HG03039 (cell line): ENCODE results near the gene SYNRG.

Experiments
- ATAC-seq: cut with Tn5 transposase; IDR thresholded peaks from one replicate; pipeline ENCODE4 v1.9.1; 2021; ENCODE audit warnings: mild to moderate bottlenecking, moderate library complexity; ENCODE audit not compliant: unreplicated experiment

The SYNRG gene

DNA sequence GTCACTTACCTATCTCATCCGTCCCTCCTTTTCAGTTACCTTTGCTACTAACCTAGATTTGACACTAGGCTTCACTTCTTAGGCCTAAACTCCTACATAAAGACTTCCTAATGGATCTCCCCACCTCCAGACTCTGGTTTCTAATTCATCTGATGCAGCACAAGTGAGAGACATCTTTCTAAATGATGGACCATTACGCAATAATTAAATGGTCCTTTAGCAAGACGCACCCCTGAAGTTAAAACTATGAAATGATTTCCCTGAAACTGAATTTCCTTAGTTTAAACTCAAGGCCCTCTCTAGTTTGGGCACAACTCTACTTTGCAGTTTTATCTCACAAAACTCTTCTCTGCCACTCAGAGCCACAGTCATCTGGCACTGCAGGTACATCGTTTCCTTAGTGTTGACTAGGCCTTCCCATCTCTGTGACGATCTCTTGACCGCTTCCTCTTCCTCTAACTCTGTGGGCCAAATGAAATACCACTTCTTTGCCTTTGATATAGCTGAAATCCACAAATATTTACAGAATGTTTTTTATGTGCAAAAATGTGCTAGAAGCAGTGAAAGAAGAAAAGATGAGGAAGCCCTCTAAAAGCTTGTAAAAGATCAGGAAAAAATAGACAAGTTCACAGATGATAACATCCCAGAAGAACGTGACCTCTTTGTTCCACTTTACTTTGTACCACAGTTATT is 3.3 kb downstream of the SYNRG start:
- no peak for ATAC-seq

DNA sequence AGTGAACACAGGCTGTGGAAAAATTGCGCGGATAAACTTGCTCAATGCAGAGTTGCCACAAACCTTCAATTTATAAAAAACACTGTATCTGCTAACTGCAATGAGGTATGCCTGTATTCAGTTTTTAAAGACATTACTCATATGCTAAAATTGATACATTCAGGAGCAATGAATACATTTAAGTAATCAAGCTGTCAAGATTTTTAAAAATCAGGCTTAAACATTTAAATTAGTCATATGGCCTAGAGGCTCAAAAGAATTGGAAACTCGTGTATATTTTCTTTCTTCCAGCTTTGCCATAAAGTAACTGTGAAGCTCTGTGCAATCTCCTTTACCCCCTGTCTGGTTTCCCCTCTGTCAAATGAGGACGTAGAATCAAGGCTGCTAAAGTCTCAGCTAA is 4.1 kb downstream of the SYNRG start:
- no peak for ATAC-seq

DNA sequence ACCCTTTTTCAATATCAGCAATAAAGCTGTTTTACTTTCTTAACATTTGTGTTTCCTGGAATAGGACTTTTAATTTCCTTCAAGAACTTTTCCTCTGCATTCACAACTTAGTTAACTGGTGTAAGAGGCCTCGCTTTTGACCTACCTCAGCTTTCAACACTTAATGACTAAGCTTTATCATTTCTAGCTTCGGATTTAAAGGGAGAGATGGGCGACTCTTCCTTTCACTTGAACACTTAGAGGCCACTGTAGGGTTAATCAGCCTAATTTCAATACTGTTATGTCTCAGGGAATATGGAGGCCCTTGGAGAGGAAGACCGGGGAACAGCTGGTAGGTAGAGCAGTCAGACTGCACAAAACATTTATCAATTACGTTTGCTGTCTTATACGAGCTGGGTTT is 4.7 kb downstream of the SYNRG start:
- no peak for ATAC-seq

DNA sequence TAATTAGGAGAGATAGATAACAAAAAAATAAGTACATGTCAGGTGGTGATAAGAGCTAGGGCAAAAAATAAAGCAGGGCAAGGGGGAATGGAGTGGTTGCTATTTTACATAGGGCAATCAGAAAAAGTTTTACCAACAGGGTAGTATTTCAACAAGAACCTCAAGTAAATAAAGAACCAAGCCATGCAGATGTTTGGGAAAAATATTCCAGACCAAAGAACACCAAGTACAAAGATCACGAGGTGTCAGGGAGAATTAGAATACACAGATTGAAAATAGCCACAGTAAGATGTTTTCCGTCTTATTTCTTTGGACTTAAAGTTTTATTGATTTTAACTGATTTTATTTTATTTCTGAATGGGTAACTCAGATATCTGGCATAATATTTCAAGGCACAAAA is 11.1 kb downstream of the SYNRG start:
- ATAC-seq: no peak

DNA sequence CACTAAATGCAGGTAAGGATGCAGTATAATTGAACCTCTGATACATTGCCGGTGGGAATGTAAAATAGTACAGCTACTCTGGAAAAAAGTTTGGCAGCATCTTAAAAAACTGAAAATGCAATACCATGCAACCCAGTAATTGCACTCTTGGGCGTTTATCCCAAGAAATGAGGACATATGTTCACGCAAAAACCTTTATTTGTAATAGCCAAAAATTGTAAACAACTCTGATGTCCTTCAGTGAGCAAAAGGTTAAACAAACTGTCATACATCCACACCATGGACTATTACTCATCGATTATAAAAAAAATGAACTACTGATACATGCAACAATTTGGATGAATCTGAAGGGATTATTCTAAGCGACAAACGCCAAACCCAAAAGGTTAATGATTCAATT is 16.9 kb downstream of the SYNRG start:
- no peak for ATAC-seq

DNA sequence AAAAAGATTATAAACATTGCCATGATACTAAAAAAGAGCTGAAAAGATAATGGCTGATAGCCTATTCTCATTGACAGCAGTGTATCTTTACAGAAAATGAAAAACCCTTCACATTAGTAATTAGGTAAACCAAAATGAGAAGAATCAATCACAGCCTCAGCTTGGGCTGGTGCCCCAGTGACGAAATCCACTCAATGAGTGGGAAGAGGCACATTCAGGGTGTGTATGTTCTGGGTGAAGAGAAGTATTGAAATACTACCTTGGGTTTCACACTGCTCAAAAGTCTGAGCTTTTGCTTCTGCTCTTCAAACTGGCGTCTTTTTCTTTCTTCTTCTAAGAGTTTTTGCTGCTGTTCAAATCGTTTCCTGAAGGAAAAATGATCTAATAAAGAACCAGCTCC is 24.2 kb downstream of the SYNRG start:
- no peak for ATAC-seq

DNA sequence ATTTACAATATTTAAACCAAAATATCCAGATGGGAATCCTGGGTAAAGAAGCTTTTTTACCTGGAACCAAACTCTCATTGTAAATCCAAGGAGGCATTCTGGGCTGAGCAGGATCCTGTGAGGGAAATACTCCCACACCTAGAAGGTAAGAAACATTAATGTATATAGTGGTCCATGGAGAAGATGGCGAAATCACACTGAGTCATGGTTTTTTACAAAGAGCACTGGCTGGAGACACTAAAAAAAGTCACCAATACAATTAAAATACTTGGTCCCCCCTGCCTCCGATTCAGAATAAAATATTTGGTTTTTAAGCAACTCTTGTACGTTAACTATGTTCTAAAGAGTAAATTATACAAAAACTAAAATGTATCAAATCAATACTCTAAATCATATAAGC is 32.9 kb downstream of the SYNRG start:
- no peak for ATAC-seq

DNA sequence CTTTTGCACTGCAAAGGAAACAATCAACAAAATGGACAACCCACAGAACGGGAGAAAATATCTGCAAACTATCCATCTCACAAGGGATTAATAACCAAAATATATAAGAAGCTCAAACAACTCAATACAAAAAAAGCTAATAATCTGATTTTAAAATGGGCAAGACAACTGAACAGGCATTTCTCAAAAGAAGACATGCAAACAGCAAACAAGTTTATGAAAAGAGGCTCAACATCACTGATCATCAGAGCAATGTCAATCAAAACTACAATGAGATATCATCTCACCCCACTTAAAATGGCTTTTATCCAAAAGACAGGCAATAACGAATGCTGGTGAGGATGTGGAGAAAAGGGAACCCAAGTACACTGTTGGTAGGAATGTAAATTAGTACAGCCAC is 34.8 kb downstream of the SYNRG start:
- ATAC-seq: no peak

DNA sequence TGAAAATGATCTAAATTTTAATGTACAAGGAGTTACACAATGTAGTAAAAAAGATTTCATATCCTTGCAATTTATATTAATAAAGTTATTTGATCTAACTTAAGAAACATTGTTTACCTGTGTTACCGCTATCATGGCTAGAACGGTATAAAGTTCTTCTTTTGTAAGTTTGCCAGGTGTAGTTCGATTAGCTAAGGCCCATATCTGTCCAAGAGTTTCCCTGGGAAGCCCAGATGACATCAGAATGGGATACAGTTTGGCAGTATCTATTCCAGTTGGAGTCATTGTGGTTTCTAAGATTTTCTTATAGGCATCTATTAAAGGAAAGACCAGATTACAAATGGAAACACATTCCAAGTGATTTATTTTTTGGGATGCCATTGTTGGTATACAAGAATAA is 37.5 kb downstream of the SYNRG start:
- no peak for ATAC-seq

DNA sequence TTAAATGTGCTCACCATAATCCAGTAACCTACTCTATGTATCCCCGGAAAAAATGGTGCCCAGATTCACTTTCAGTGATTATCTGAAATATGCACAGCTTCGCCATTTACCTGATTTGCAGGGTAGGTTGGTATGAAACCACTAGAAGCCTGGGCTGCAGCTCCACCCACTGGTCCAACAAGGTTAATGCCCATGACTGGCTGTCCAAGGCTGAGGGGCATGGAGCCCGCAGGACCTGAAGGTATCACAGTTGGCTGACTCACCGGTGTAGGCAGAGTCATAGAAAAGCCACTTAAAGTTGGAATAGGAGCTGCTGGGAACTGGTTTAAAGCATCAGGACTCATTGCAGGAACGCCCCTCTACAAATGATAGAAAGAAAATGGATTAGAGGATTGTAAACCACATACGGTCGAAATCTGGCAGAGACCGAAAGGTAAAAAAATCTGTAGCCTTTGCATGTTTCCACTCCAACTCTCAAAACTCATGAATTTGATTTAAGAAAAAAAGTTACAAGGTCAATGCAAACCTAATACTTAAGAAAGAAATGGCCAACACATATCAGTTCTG is 38.6 kb downstream of the SYNRG start:
- no peak for ATAC-seq

DNA sequence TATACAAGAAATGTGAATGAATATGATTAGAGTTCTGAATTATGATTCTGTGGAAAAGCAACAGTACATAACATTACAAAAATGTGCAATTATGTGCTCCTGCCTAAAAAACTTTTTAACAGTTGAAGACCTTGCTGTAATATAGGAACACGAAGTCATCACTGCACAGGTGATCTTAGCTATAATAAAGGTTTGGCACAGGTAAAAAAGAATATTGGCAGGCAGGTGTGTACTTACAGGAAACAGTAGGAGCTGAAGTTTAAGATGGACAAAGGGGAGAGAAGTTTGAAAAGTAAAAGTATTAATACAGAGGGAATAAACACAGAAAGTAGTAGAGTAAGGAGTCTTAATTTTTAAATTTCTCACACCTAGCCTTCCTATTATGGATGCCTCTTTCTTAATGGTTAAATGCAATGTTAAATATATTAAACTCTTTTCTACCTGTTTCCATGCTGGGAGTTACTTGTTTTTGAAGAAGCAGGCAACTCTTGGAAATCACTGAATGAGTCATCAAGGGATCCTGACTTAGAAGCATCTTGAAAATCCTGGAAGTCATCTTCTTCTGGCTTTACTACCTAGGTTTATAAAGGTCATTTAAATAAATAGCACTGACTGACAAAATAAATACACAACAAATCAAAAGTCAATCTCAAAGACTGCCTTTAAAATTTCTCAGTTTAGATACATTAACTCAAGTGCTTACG is 40.7 kb downstream of the SYNRG start:
- ATAC-seq: no peak

DNA sequence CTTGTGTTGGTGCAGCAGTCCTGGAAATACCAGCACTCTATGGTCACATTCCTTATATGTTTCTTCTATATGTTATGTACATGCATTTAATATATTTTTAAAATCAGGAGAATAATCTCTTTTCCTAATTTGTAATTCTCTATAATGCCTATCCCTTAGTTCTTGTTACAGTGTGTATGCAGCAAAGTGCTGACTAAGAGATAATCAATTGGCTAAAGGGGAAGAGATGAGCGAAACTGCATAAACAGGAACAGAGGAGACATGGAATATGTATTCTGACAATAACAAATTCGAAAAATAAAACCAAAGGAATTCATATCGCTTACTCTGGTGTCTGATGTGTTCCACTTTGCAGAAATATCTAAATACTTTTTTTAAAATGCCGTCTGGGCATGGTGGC is 41.7 kb downstream of the SYNRG start:
- ATAC-seq: no peak

DNA sequence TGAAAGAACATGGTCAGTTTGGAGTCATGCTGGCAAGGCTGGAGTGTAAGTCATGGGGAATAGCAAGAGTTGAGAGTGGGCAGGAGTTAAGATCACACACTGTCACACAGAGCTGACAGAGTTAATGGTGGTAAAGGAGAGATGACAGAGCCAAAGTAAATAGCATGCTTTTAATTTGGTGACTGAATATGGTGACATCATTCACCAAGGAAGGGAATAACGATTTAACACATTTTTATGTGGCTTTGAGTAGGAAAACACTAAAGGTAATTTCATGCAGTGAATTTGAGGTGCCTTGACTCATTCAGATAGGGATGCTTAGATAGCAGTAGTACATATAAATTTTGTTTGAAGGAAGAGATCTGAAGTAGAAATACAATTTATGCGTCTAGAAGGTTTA is 42.1 kb downstream of the SYNRG start:
- no peak for ATAC-seq

DNA sequence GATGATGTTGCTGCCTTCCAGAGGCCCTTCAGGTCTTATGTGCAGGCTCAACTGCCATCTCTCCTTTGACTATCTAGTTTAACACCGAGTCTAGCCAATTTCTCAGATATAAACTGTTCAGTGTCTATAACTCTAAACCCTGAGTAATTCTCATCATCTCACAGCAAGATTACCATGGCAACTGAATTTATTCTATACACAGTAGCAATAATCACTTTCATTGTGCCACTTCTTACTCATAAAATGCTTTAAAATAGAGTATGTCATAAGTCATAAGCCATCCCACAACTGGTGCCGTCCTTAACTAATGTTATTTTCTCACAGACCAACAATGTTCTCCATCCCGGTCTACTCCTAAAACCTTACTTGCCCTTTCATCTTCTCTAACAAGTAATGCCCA is 45.0 kb downstream of the SYNRG start:
- no peak for ATAC-seq

DNA sequence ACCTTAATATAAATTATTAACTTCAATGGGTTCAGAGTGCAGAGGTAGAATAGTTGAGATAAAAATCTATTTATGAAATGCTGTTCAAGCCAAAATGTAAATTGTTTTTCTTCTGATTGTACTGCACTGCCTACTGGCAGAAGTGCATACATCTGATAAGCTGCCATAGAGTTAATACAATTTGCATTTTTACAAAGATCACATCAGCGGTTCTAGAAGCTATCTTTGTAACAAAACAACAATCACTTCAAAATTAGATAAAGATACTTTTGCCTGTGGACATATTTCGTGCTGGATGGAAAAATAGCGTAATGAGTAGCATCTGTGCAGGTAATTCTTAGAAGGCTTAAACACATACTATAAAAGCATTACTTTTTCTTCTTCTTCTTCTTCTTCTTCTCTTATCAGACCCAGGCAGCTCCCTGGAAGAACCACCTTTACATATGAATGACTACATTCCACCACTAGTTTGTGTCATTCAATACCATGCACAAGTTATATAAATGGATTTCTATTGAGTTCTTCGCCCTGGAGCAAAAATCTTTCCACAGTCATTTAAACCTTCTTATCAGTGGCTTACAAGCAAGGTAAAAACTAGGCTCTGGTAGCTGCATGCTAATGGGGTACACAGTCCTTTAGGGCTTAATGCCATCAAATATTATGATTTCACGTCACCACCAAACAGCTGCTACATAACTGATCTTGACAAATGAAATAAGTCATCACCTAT is 47.0 kb downstream of the SYNRG start:
- no peak for ATAC-seq

DNA sequence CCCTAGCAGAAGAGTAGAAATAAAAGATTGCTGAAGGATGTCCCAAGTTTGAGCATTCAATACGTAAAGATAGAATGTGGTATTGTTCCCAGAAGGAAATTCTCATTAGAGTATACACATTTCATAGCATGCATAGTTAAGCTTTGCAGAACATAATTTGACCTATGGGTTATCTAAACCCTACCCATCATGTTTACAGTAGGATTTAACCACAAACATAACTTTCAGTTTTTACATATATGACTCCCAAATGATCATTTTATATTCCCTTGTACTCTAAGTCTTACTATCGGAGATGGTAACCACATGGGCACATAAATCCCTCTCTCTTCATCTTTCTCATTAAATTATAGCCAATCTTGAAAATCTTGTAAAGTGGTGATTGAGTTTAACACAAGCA is 50.9 kb downstream of the SYNRG start:
- ATAC-seq: no peak

DNA sequence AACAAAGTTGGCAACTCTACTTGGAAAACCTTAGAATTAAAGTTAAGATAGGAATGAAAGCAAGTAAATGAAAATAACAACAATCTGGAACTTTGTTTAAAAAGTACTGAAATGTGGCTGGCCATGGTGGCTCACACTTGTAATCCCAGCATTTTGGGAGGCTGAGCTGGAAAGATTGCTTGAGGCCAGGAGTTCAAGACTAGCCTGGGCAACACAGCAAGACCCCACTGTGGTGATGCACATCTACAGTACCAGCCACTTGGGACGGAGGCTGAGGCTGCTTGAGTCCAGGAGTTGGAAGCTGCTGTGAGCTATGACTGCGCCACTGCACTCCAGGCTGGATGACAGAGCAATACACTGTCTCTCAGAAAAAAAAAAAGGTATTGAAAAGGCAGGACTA is 51.7 kb downstream of the SYNRG start:
- no peak for ATAC-seq

DNA sequence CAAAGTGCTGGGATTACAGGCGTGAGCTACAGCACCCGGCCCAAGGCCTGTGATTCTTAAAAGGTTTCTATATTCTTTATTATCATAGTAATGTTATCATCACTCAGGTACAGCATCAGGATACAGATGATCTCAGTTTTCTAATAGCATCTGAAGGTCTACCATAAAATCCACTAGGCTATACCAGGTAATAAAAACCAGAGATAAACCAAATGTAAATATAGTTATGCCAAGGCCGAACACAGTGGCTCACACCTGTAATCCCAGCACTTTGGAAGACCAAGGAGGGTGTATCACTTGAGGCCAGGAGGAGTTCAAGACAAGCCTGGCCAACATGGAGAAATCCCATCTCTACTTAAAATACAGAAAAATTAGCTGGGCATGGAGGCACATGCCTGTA is 53.8 kb downstream of the SYNRG start:
- ATAC-seq: no peak

DNA sequence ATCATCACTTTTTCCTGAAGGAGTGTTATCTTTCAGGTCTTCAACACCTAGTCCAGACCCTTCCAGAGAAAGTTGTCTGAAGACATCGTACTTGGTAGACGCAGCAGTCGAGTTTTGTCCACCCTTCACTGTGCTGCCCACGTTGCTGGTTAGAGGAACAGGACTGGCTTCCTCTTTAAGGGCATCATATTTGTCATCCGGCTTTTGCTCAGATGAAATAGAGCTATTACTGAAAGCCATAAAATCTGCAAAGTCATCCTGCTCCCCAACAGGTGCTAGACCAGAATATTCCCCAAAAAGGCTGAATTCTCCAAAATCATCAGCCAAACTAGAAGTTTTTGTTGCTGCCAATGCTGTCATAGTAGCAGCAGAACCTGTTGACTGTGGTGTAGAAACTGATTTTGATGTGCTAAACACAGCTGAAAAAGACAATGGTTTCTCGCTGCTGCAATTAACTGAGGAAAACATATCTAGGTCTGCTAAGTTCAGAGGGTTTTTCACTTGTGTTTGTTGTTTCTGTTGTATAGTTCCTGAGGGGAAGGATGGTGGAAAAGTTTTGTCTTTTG is 55.7 kb downstream of the SYNRG start:
- ATAC-seq: no peak

DNA sequence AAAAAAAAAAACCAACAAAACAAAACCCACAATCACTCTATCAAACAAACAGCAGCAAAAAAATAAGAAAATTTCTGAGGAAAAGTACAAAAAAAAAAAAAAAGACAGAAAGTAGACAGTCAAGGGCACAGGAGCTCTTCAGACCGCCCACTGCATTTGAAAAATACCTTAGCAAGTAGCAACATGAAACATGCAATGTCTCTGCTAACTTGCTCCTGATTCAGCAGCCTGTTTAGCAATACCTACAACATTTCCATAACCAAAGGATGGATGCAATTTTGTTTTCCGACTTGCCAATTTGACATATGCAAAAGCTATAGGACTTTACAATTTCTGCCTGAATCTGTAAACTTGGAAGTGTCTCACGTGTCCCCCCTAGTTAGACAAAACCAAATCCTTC is 57.4 kb downstream of the SYNRG start:
- ATAC-seq: no peak

DNA sequence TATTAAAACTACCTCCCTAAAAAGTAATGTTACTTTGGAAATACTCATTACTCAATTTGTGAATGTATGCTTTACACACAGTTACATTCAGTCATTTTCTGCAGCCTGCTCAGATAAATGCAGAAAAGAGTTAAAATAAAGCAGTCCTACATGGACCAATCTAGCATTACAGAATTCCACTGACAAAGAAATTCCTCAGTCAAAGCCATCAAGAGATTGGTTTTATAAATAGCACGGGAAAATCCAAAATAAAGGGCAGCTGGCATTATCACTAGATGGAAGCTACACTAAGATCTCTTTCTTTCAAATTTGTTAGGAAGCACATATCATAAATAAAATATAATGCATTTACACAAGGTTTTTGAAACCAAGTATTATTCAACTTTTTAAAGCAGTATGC is 61.2 kb downstream of the SYNRG start:
- no peak for ATAC-seq

DNA sequence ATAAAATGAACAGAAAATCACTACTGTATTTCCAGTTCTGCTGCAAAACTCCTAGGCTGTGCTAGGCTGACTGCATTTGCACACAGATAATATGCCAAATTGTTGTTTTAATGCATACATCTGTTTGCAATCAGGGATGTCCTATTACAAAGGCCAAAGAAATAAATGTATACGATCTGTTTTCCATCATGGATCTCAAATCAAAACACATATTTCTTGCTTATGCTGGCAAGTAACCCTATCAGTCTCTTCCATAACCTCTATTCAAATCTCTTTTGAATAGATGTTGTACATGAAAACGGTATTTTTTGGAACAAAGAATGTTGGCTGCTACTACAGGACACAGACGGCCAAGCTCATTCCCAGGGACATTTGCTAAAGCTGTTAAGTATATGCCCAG is 62.9 kb downstream of the SYNRG start:
- ATAC-seq: no peak
